Endothelial cell of umbilical vein (primary cell): ENCODE results near the gene MDH2. TPM values are rescaled to one million over a fixed set of nuclear protein-coding genes. Genes with fewer than 3 reads are reported as not detected.
"Not testable (repeated sequence)": the region's sequence is repeated elsewhere in the genome, so short reads cannot be mapped to it uniquely, and the experiment has no call there.

Experiments
- BruUV-seq: library from RNA; stranded (reverse); fragments of 400-500 nt; replicated peaks from 2 replicates; lab custom pipeline; 2021; lab: Mats Ljungman, UMichigan
- CTCF ChIA-PET: fragments of 300-600, 350-600 bp; sonication (Branson Sonifier 250); formaldehyde crosslinking; loops from one replicate; lab custom pipeline; 2021; ENCODE audit warnings: antibody characterized with exemption, inconsistent platforms; lab: Charles Lee
- POLR2A ChIA-PET: fragments of 300-600, 350-600 bp; sonication (Branson Sonifier 250); formaldehyde crosslinking; loops from one replicate; lab custom pipeline; 2021; ENCODE audit warnings: antibody characterized with exemption, inconsistent platforms; lab: Charles Lee
- DNase-seq: peaks from one replicate; pipeline ENCODE4 v3.0.0-alpha.2; 2011; ENCODE audit warnings: low read depth, low spot score
- FAIRE-seq: peaks from 2 replicates; lab custom pipeline; 2011; peaks lifted over from hg19 to GRCh38; lab: Jason Lieb, UNC
- H2AFZ ChIP-seq: 2 replicates; pipeline ENCODE4 v1.6.0; 2012; ENCODE audit warnings: low read depth, low read length, control low read depth, inconsistent platforms
- H3K27ac ChIP-seq: 2 replicates; pipeline ENCODE4 v1.5.1; 2011; ENCODE audit warnings: low read depth, mild to moderate bottlenecking, control low read depth, low read length, moderate library complexity; ENCODE audit not compliant: insufficient read depth
- H3K27me3 ChIP-seq, 2 experiments: 2 replicates each; pipeline versions ENCODE4 v1.6.0 to v1.6.1; 2011; ENCODE audit warnings: low read length in 2 of 2, mixed read lengths in 1 of 2; ENCODE audit not compliant: control insufficient read depth in 2 of 2, insufficient read depth in 2 of 2
- H3K36me3 ChIP-seq, 2 experiments: 2 replicates in 1 of 2; 3 replicates in 1 of 2; pipeline ENCODE4 v1.5.1; 2011; ENCODE audit warnings: low read length in 2 of 2, mild to moderate bottlenecking in 1 of 2, moderate library complexity in 1 of 2; ENCODE audit not compliant: control insufficient read depth in 2 of 2, insufficient read depth in 2 of 2; ENCODE audit errors: extremely low read depth in 1 of 2
- H3K4me1 ChIP-seq: 3 replicates; pipeline ENCODE4 v1.5.1; 2011; ENCODE audit warnings: mild to moderate bottlenecking, low read length; ENCODE audit not compliant: control insufficient read depth, insufficient read depth; ENCODE audit errors: extremely low read depth
- H3K4me2 ChIP-seq: 2 replicates; pipeline ENCODE4 v1.6.1; 2011; ENCODE audit warnings: low read length, control low read depth, mixed read lengths; ENCODE audit not compliant: insufficient read depth
- H3K4me3 ChIP-seq, 3 experiments: fragments of 200-600 bp in 1 of 3; sonication (generic), shearing (Covaris generic) in 1 of 3; replicated peaks in 1 of 3; 2 replicates each; pipeline ENCODE4 v1.5.1; 2011 to 2016; ENCODE audit warnings: control low read depth in 3 of 3, low read length in 3 of 3, mild to moderate bottlenecking in 2 of 3, inconsistent platforms in 1 of 3, low read depth in 1 of 3, moderate library complexity in 1 of 3; ENCODE audit not compliant: insufficient read depth in 1 of 3
- H3K79me2 ChIP-seq: 2 replicates; pipeline ENCODE4 v1.6.0; 2012; ENCODE audit warnings: low read length, inconsistent platforms; ENCODE audit not compliant: control insufficient read depth, insufficient read depth
- H3K9ac ChIP-seq: replicated peaks from 2 replicates; pipeline ENCODE3; 2011; ENCODE audit warnings: low read length, control low read depth; ENCODE audit not compliant: insufficient read depth; ENCODE audit errors: extremely low read depth
- H3K9me1 ChIP-seq: replicated peaks from 3 replicates; pipeline ENCODE4 v1.6.0; 2011; ENCODE audit warnings: mild to moderate bottlenecking, low read length; ENCODE audit not compliant: control insufficient read depth, insufficient read depth; ENCODE audit errors: extremely low read depth
- H3K9me3 ChIP-seq: replicated peaks from 2 replicates; pipeline ENCODE4 v1.5.1; 2012; ENCODE audit warnings: low read length, inconsistent platforms; ENCODE audit not compliant: control insufficient read depth, insufficient read depth
- H4K20me1 ChIP-seq: replicated peaks from 2 replicates; pipeline ENCODE3; 2011; ENCODE audit warnings: mild to moderate bottlenecking, low read length; ENCODE audit not compliant: control insufficient read depth, insufficient read depth; ENCODE audit errors: extremely low read depth
- EZH2 ChIP-seq: IDR thresholded peaks from 2 replicates; pipeline ENCODE4 v1.6.1; 2012; ENCODE audit warnings: borderline replicate concordance, low read depth, mild to moderate bottlenecking, moderate library complexity, low read length, inconsistent platforms; ENCODE audit not compliant: severe bottlenecking
- JUN ChIP-seq: IDR thresholded peaks from 2 replicates; pipeline ENCODE4 v1.6.1; 2011; ENCODE audit warnings: borderline replicate concordance, low read depth; ENCODE audit not compliant: insufficient read length, insufficient read depth
- dilution Hi-C: fragments of 300-500 bp; cut with MboI; formaldehyde crosslinking; loops from one replicate; pipeline ENCODE4 v1.15.0; 2019; ENCODE audit warnings: low sequenced_read_pairs; ENCODE audit not compliant: extremely low pct_ligation_motif_present
- intact Hi-C: fragments of 100-400 bp; cut with micrococcal nuclease; formaldehyde crosslinking; loops from one replicate; pipeline ENCODE4 v1.10.0; 2022
- polyA plus RNA-seq, 4 experiments: library from polyadenylated mRNA; depleted of rRNA in 3 of 4; stranded (reverse) in 3 of 4; unstranded in 1 of 4; fragments of >200 nt; gene quantifications; 2 replicates each; pipeline versions ENCODE4 v1.2.1 to v1.2.3, GENCODE V29; 2011 to 2012; ENCODE audit warnings: missing spikeins in 1 of 4
- total RNA-seq: library from RNA; stranded (reverse); gene quantifications from 2 replicates; pipeline ENCODE4 v1.2.3, GENCODE V29; 2021

MDH2 gene
- total and polyA plus RNA-seq, 2 donors (not counting 3 experiments of a cell fraction or from before 2014, with no cell fraction given): 123 to 175 TPM

DNA sequence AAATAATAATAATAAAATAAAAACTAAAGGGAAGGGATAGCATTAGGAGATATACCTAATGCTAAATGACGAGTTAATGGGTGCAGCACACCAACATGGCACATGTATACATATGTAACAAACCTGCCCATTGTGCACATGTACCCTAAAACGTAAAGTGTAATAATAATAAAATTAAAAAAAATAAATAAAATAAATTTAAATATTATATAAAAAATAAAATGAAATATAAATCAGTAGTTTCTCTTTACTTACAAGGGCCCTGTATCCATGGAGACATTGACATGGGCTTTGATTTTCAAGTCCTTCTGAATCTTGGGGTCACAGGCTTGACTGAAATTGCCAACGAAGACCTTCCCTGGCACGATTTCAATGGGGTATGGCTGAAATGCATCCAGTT lies 42.9 kb upstream of the MDH2 start:
- H3K9ac ChIP-seq, BruUV-seq, H3K27ac ChIP-seq, H3K4me3 ChIP-seq, H3K9me1 ChIP-seq, H4K20me1 ChIP-seq, H2AFZ ChIP-seq, POLR2A ChIA-PET, H3K9me3 ChIP-seq, DNase-seq, CTCF ChIA-PET, intact Hi-C loops, dilution Hi-C loops, H3K27me3 ChIP-seq, H3K4me2 ChIP-seq, H3K79me2 ChIP-seq, FAIRE-seq: not testable (repeated sequence)
- peaks cover 0 to 20% of the 10 kb centered on the region in 2 experiments for H3K36me3 ChIP-seq
- H3K4me1 ChIP-seq: peaks cover 14% of the 10 kb centered on the region

DNA sequence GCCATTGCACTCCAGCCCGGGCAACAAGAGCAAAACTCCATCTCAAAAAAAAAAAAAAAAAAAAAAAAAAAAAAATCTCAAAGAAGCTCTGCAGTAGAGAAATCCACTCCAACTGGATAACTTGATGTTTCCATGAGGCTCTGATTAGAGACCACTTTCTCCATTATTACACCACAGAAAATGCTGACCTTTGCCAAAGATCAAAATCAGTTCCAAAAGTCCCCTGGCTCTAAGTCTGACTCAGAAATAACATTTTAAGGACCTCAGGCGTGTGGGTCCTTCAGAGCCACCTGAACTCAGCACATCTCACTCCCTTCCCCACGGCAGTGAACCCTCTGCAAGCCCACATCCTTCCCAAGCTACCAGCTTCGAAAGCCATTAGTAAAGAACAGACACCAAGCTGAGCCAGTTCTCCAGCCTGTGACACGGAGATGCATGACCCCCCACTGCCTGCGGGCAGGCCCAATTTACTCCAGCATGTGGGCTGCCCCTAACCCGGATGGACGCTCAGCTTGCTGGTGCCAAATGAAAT lies 39.7 kb upstream of the MDH2 start:
- no peak overlapping the region for H3K4me2 ChIP-seq
- peak overlapping the region; percentile 95 for H3K27ac ChIP-seq
- H3K4me1 ChIP-seq: peaks cover 35% of the 10 kb centered on the region
- no peak overlapping the region for H3K9ac ChIP-seq
- no peak for FAIRE-seq
- intact Hi-C loops: no loop called here
- CTCF ChIA-PET: interaction anchor here (0.6 to 2.4 kb wide), 8 partner anchors 9 to 246 kb away, joined by 3 to 12 read pairs (median 3); partner anchors contain the start of gene TMEM120A
- H3K4me3 ChIP-seq: no peak overlapping the region
- H3K9me1 ChIP-seq: no peaks in the 10 kb centered on the region
- peaks cover 0 to 8% of the 10 kb centered on the region in 2 experiments for H3K36me3 ChIP-seq
- no peaks in the 10 kb centered on the region for H3K9me3 ChIP-seq
- POLR2A ChIA-PET: interaction anchor here (0.6 to 1.0 kb wide), 2 partner anchors 39 to 93 kb away, joined by 3 to 4 read pairs; partner anchors contain the start of genes MDH2, POR and STYXL1
- TF ChIP-seq EZH2 (no peak), JUN (no peak)
- BruUV-seq: no TSS peak
- no peaks in the 10 kb centered on the region for H4K20me1 ChIP-seq
- H2AFZ ChIP-seq: no peak overlapping the region
- DNase-seq: no peak
- H3K79me2 ChIP-seq: no peaks in the 10 kb centered on the region
- H3K27me3 ChIP-seq: no peaks in the 10 kb centered on the region
- dilution Hi-C loops: no loop called here
